Suppressor macrophage treated with lipopolysaccharide for 4 hours (primary cell): ENCODE measurements around the gene CDK7.

Experiments used
- DNase-seq: peaks from one replicate; pipeline ENCODE4 v3.0.0-alpha.2; 2020

The CDK7 gene

GRCh38 chr5:69295088-69295754 is 60.5 kb downstream of the CDK7 start:
- DNase-seq, result no peak

DNA sequence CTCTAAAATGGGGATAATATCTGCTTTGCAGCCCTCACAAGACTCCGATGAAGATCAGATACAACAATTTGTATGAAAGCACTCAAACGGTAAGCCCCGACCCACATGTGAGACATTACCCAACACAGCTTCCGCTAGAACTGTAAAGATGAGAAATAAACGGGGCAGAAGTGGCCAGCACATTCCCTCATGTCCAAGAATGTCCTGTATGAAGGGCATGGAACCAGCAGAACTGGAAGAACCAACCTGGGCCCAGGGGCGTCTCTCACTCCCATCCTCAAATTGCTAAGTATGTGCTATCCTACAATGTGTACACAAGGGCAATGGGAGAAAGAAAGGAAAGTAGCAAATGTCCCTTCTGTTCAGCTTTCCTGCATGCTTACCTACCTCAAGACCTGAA is 64.9 kb downstream of the CDK7 start:
- DNase-seq, result no peak

- DNase-seq, result no peak
Measured at GRCh38 chr5:69300537-69301203, 66.0 kb downstream of the CDK7 start.

DNA sequence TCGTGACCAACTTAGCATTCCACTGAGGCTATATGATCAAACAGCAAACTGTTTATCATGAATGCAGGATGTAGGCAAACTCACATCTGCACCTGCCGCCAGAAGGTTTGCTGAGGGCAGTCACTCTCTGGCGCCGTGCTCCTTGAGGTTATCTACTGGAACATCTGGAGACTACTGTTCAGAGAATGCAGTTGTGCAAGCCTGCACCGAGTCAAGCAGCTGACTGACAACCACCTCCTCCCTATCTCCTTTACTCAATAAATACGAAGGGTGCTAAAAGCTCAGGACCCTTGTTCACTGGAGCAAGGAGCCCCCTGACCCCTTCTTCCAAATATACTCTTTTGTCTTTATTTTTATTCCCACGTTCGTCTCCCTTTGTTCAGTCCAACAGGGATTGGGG is 70.8 kb downstream of the CDK7 start:
- no peak for DNase-seq

DNA sequence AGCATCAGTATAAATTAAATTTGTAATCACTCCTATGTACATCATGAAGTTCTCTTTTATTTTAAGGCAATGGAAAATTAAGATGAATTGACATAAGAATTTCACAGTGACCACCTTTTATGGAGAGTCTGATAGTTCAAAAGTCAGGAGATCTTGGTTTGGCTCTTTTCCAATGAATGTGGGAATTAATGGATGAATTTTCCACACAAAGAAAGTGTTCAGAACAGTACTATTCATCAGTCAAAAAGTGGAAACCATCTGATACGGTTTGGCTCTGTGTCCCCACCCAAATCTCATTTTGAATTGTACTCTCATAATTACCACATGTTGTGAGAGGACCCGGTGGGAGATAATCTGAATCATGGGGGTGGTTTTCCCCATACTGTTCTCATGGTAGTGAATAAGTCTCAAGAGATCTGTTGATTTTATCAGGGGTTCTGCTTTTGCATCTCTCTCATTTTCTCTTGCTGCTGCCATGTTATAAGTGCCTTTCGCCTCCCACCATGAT is 73.4 kb downstream of the CDK7 start:
- DNase-seq, result no peak

DNA sequence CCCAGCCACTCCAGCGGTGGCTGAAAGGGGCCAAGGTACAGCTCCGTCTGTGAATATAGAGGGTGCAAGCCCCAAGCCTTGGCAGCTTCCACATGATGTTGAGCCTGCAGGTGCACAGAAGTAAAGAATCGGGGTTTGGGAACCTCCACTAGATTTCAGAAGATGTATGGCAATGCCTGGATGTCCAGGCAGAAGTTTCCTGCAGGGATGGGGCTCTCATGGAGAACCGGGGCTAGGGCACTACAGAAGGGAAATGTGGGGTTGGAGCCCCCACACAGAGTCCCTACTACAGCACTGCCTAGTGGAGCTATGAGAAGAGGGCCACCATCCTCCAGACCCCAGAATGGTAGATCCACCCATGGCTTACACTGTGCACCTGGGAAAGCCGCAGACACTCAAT is 74.7 kb downstream of the CDK7 start:
- no peak for DNase-seq

DNA sequence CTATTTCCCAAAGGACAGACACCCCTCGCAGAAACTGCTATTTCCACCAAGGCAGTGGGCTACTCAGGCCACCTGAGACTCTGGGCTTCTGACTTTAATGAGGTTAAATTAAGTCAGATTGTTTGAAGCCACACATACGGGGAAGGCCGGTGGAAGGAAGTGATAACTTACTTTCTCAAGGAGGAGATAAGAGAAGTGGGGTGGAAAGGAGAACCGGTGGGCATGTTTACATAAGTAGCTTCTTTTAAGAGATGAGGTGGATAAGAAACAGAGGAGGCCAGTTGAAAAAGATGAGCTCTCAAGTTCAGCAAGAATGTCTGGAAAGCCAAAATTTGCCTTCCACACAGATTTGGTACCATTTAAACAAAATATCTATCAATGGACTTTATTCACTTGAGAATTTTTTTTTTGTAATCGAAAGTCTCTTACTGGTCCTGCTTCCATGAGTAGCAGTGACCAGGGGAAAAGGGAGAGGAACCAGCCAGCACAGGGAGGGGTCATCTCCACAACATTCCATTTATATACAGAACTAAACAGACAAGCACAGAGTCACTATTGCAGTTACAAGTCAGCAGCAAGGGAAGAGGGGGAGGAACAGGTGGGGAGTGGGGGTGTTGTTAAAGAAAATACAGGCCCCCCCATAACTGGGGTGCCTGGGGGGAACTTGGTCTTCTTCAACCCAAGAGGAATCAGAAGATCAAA is 77.9 kb downstream of the CDK7 start:
- no peak for DNase-seq

DNA sequence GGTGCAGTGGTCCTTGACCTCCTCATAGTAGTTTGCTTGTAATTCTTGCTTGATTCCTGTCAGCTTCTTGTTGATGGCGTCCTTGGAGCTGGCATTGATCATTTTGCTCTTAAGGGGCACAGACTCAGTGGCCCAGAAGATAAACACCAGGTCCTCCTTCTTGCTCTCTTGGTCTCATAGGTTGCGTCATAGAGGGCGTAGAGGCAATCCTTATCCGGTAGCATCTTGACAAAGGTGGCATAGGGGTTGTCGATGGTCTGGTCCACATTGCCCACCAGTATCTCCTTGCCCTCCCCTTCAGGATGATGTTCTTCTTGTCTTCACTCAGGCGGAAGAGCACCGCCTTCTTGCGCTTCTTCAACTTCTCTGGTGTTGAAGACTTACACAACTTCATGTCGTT is 78.7 kb downstream of the CDK7 start:
- no peak for DNase-seq

GRCh38 chr5:69315972-69316371 is 81.3 kb downstream of the CDK7 start:
- DNase-seq, result no peak

DNA sequence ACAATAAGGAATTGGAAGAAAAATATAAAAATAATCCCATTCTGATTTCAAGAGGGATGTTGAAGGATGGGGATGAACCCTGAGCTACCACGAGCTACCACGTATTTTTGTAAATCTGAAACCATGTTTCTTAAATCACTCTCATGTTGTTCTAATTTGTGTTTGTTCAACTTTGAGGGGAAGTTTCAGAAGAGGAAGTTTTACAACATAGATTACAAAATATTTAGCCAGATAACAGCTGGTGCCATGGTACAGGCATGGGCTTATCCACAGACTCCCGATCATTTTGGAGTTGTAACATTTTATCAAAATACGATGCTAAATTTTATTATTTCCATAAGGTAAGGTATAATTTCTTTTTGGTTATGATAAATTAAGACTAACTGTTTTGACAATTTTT is 82.7 kb downstream of the CDK7 start:
- DNase-seq, result peak; percentile 24

DNA sequence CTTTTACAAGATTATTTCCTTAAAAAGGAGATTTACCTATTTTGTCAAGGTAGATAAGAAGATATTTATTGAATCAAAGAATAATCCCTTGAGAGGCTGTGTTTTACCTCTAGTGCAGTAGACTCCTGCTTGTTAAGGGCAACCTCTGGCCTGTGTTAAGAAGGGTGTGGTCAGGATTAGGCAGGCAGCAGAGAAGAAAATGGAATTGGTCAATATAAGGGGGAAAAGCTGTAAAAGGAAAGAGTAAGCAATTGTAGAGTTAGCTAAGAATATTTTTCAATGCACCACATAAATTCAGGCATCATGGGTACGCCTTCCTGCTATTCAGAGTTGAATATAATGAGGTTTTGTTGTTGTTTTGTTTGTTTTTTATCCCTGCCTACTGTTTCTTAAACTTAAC is 91.7 kb downstream of the CDK7 start:
- DNase-seq, result no peak
